Stimulated activated naive CD8-positive, alpha-beta T cell treated with anti-CD3 and anti-CD28 coated beads, Interleukin-15, Interleukin-2, amounts not matched to agents 100 ng/mL and 50 ng/mL, for 24 hours (primary cell): ENCODE results near the gene CELF6.

Experiments used
- H3K27ac Mint-ChIP-seq: one replicate; pipeline ENCODE4 v1.8.0; 2021; ENCODE audit warnings: mild to moderate bottlenecking, mixed read lengths
- H3K27me3 Mint-ChIP-seq: one replicate; pipeline ENCODE4 v1.8.0; 2021; ENCODE audit warnings: mixed read lengths
- H3K36me3 Mint-ChIP-seq: one replicate; pipeline ENCODE4 v1.8.0; 2021; ENCODE audit warnings: low read depth, mixed read lengths
- H3K4me1 Mint-ChIP-seq: one replicate; pipeline ENCODE4 v1.8.0; 2021; ENCODE audit warnings: low read depth, mixed read lengths
- H3K4me3 Mint-ChIP-seq: one replicate; pipeline ENCODE4 v1.8.0; 2021; ENCODE audit warnings: mild to moderate bottlenecking, mixed read lengths
- H3K9me3 Mint-ChIP-seq: one replicate; pipeline ENCODE4 v1.8.0; 2021; ENCODE audit warnings: mixed read lengths

Gene CELF6

DNA sequence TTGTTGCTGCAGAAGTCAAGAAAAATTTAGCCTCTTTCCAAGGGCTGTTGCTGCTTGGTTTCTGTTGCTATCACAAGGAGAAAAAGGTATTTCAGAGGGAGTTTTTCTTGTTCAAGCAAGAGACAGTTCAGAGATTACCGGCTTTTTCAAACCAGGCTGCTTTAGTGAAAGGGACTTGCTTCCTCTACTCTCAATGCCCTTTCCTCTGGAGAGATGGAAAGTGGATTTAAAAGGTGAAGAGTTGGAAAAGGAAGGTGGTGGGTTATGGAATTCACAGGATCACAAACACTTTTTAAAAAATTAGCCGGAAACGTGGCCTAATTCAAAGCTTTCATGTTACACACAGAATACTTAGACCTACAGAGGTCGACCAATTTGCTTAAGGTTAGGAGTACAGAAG is 48.7 kb downstream of the CELF6 start:
- Mint-ChIP-seq H3K36me3 (peaks cover 34% of the 10 kb centered on the region), H3K27me3 (no peaks in the 10 kb centered on the region), H3K9me3 (no peaks in the 10 kb centered on the region), H3K4me3 (peak overlapping the region; percentile 92), H3K4me1 (peaks cover 36% of the 10 kb centered on the region), H3K27ac (peak overlapping the region; percentile 87)

DNA sequence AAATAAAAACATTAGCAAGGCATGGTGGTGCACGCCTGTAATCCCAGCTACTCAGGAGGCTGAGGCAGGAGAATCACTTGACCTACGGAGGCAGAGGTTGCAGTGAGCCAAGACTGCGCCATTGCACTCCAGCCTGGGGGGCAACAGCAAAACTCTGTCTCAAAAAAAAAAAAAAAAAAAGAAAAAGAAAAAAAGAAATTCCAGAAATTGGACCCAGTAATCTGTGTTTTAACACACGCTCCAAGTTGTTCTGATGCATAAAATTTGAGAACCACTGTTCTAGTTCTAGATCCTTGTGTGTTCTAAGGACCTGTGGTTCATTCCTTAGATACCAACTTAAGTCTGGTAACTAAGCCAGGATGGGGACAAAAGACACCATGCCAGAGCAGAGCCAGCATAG is 50.2 kb downstream of the CELF6 start:
- no peaks in the 10 kb centered on the region for H3K27me3 Mint-ChIP-seq
- peaks cover 48% of the 10 kb centered on the region for H3K36me3 Mint-ChIP-seq
- H3K4me1 Mint-ChIP-seq = peaks cover 50% of the 10 kb centered on the region
- no peaks in the 10 kb centered on the region for H3K9me3 Mint-ChIP-seq
- H3K27ac Mint-ChIP-seq = no peak overlapping the region
- no peak overlapping the region for H3K4me3 Mint-ChIP-seq

DNA sequence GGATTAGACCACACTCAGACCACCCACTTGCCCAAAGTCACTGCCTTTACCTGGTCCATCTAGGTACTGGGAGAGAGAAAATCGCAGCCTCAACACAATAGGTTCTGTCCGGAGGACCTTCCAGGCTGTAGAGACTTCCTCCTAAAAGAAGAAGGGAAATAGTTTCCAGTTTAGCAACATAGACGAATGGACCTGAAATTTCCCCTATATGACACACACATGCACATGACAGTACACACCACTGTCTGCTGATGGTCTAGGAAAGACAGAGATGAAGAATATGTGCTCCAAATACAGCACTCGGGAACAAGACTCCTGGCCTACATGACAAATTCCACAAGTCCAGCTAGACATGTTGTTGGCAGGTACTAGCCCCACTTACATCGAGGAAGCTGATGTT is 54.9 kb downstream of the CELF6 start:
- Mint-ChIP-seq H3K36me3 (peaks cover 87% of the 10 kb centered on the region), H3K27ac (no peak overlapping the region), H3K4me1 (peaks cover 45% of the 10 kb centered on the region), H3K9me3 (no peaks in the 10 kb centered on the region), H3K4me3 (no peak overlapping the region), H3K27me3 (no peaks in the 10 kb centered on the region)

DNA sequence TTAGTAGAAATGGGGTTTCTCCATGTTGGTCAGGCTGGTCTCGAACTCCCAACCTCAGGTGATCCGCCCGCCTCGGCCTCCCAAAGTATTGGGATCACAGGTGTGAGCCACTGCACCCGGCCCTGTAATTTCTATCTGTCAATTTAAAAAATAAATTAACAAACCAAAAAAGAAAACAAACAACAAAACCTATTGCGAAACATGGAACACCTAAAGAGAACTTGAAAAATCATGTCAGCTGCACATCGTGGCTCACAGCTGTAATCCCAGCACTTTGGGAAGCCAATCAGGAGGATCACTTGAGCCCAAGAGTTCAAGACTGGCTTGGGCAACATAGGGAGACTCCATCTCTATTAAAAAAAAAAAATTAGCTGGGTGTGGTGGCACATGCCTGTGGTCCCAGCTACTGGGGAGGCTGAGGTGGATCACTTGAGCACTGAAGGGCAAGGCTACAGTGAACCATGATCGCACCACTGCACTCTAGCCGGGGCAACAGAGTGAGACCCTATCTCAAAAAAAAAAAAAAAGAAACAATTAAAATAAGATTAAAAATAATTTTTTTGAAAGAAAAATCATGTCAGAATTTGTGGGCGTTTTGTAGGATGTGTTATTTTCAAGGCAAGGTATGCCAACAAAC is 67.2 kb downstream of the CELF6 start:
- Mint-ChIP-seq H3K36me3 (peaks cover 75% of the 10 kb centered on the region), H3K27ac (no peak overlapping the region), H3K27me3 (no peaks in the 10 kb centered on the region), H3K9me3 (no peaks in the 10 kb centered on the region), H3K4me3 (no peak overlapping the region), H3K4me1 (no peaks in the 10 kb centered on the region)

DNA sequence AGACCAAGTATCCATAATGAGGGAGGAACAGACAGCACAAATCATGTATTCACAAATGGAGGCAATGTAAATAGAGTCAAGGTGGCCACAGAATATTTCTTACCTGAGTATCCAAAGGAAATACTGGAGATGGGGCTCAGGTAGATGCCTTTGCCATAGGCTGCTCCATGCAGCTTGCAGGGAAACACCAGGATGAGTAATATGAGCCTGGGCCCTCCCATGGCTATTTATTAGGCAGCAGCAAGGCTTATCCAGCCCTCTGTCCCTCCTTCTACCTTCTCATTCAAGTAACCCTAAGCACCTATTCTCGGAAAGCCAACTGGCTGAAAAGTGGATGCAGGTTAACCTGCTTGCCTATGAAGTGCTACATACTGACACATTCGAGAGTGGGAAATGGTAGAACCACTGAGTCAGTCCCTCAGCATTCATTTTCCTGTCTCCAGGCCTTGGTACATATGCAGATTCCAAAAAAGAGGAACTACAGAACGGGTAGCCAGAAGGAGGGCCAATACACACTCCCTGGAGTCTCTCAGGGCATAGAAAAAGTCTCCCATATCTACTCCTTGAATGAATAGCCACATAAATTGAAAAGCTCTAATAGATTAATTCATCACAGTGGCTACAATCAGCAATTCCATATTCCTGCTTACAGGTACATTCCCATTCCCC is 70.7 kb downstream of the CELF6 start:
- Mint-ChIP-seq H3K4me3 (no peak overlapping the region), H3K27ac (no peak overlapping the region), H3K4me1 (no peaks in the 10 kb centered on the region), H3K36me3 (peaks cover 57% of the 10 kb centered on the region), H3K9me3 (no peaks in the 10 kb centered on the region), H3K27me3 (no peaks in the 10 kb centered on the region)

DNA sequence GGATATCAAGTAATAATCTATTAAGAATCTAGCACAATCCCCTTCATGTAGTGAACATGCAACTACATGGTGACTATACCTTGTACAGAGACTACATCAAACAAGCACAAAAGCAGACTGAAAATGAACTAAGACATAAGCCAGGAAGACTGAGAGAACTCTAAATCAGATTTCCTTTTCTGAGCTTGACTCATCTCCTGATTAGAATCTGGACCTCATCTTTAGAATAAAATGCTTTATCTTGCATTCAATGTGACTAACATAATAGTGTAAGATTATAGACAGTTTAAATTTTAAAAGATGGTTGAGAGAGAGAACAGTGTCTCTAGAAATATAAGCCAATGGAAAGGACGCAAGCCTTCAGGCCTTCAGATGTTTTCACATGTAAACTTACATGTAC is 71.4 kb downstream of the CELF6 start:
- H3K4me3 Mint-ChIP-seq = no peak overlapping the region
- no peak overlapping the region for H3K27ac Mint-ChIP-seq
- H3K4me1 Mint-ChIP-seq = no peaks in the 10 kb centered on the region
- H3K27me3 Mint-ChIP-seq = no peaks in the 10 kb centered on the region
- H3K9me3 Mint-ChIP-seq = no peaks in the 10 kb centered on the region
- peaks cover 59% of the 10 kb centered on the region for H3K36me3 Mint-ChIP-seq

DNA sequence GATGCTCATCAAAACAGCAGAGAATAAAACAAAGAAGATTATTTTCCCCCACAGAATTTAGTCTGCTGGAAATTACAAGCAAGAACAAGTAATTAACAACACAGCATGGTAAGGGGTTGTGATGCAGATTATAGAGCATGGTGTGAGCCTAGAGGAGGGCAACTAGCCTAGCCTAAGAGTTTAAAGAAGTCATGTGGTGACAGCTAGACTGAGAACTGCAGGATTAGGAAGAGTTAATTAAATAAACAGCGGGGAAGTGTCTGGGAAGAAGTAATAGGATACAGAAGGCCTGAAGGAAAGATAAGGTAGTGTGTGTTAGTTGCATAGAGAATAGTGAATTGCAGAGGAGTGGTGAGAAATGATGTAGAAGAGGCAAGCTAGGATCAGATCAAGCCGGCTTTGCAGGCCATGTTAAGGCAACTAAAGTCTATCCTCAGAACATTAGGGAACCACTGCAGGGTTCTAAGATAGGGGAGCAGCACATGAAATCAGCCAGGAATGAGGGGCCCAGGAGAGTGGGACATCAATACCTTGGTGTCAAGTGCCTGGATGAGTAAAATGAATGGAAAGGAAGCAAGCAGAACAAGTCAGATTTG is 77.1 kb downstream of the CELF6 start:
- Mint-ChIP-seq H3K27me3 (no peaks in the 10 kb centered on the region), H3K36me3 (peaks cover 58% of the 10 kb centered on the region), H3K27ac (no peak overlapping the region), H3K9me3 (no peaks in the 10 kb centered on the region), H3K4me1 (peaks cover 19% of the 10 kb centered on the region), H3K4me3 (no peak overlapping the region)

DNA sequence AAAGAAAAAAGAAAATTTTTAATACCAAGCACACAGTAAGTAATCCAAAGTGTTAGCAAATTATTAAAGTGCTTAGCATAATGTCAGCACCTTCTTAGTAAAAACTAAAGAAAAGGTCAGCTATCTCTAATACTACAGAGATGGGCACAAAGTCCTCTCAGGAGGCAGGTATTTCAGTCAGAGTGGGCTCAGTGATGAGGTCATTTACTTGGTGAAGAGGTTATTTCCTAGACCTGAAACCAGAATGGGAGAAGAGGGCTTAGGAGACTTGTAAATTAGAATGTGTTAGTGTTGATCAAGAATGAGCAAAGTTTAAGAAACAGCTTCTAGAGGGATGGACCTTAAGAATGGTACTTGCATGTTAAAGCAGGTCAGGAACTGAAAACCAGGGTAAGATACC is 80.3 kb downstream of the CELF6 start:
- Mint-ChIP-seq H3K9me3 (no peaks in the 10 kb centered on the region), H3K4me3 (no peak overlapping the region), H3K27ac (peak overlapping the region; percentile 17), H3K27me3 (peaks cover 3% of the 10 kb centered on the region), H3K36me3 (peaks cover 53% of the 10 kb centered on the region), H3K4me1 (peaks cover 37% of the 10 kb centered on the region)

DNA sequence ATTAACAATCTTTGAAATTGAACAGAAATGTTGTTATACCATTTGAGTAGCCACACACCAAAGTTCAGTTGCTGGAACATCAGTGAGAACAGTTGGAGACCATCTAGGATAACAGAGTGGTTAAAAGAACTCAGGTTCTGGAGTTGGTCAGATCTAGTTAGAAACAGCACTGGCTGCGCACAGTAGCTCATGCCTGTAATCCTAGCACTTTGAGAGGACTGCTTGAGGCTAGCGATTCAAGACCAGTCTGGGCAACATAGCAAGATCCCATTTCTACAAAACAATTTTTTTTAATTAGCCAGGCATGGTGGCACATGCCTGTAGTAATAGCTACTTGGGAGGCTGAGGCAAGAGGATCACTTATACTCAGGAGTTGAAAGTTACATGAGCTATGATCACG is 81.4 kb downstream of the CELF6 start:
- Mint-ChIP-seq H3K27ac (peak overlapping the region; percentile 61), H3K4me1 (peaks cover 37% of the 10 kb centered on the region), H3K27me3 (peaks cover 3% of the 10 kb centered on the region), H3K4me3 (no peak overlapping the region), H3K9me3 (no peaks in the 10 kb centered on the region), H3K36me3 (peaks cover 42% of the 10 kb centered on the region)

DNA sequence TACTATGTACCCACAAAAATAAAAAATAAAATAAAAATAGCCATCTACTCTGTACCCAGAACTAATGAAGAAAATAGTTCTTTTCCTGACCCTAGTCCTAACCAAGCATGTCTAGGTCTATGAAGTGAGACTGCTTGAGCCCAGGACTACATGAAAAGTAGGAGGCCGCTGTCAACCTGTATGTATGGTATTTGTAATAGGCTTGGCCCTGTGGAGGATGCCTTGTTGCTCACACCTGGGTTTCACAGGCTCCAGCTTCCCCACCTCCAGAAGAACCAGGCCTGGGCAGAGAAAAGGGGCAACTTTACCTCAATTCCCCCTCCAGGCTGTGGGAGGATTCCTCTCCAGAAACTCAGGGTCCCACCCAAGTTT is 82.1 kb downstream of the CELF6 start:
- H3K27ac Mint-ChIP-seq = peak overlapping the region; percentile 99
- no peaks in the 10 kb centered on the region for H3K9me3 Mint-ChIP-seq
- H3K36me3 Mint-ChIP-seq = peaks cover 37% of the 10 kb centered on the region
- peaks cover 40% of the 10 kb centered on the region for H3K4me1 Mint-ChIP-seq
- peaks cover 3% of the 10 kb centered on the region for H3K27me3 Mint-ChIP-seq
- peak overlapping the region; percentile 83 for H3K4me3 Mint-ChIP-seq

DNA sequence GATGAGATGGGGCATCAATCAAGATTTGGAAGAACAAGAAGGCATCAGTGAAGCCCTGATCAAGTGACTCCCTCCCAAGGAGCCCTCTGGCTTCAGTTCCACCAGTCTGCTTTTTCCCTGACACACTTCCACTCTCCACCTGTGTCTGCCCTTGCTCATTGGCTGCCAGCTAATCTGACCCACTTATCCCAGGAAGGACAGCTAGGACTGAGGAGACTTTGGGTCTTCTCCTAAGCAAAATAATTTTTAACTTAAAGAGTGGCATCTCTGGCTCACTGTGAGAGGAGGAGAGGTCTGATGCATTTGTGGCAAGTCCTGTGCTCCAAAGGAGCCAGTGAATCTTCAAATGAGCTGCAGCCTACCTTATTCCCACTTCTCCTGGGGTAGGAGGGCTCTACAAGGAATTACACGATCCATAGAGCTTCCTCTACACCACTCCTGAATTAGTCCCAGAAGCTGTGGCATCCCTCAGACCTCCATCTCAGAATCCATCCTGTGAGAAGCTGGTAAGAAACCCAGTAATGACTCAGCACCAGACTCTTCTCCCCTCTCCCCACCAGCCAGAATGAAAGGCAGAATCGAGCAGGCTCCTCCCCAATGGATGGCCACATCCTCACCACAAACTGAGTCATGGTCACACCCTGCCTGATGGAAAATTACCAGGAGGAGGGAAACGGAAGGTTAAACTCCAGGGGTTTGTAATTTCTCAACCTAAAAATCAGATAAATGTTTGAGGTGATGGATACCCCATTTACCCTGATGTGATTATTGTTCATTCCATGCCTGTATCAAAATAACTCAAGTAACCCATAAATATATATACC is 82.7 kb downstream of the CELF6 start:
- Mint-ChIP-seq H3K4me3 (peak overlapping the region; percentile 83), H3K4me1 (peaks cover 46% of the 10 kb centered on the region), H3K36me3 (peaks cover 31% of the 10 kb centered on the region), H3K27me3 (peaks cover 3% of the 10 kb centered on the region), H3K9me3 (no peaks in the 10 kb centered on the region), H3K27ac (peak overlapping the region; percentile 99)

DNA sequence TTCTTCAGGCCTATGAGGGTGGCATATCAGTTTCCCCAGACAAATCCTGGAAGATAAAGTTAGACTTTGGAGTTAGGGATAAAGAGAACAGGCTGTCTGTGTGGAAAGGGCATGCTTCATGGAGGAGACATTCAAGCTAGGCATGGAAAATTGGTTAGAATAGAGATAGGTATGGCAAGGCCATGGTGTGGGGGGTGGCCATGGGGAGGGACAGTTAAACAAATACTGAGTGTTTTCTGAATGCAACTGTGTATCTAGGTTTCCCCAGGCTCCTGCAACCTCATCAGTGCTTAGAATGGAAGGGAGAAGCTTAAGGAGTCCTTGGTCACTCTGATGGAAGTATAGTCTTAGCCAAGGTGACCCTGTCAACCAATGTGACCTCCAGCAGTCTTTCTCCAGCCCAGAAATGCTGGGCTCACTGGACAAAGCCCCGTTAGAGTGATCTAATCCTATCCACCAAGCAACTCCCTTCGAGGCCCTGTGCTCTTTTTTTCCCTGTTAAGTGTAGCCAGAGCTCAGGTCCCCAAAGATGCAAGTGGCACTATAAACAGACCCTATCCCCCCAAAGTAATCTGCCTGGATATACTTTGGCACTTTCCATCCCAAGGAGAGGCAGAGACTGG is 83.5 kb downstream of the CELF6 start:
- Mint-ChIP-seq H3K27ac (peak overlapping the region; percentile 99), H3K9me3 (no peaks in the 10 kb centered on the region), H3K4me3 (peak overlapping the region; percentile 83), H3K27me3 (peaks cover 3% of the 10 kb centered on the region), H3K36me3 (peaks cover 26% of the 10 kb centered on the region), H3K4me1 (peaks cover 54% of the 10 kb centered on the region)

DNA sequence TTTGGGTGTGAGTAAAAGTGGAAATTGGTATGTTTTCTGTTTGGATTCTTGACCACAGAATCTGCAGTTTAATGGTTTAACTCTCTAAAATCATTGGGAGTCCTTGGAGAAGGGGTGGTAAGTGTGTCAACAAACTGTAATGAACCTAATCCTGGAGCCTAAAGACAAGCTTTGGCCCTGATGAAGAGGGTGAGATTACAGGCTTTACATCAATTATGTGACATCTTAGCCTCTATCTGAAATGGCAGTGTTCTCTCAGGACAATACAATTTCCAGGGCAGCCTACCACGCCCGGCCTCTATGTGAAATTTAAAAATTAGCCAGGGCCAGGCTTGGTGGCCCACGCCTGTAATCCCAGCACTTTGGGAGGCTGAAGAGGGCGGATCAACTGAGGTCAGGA is 84.7 kb downstream of the CELF6 start:
- H3K27ac Mint-ChIP-seq = peak overlapping the region; percentile 12
- no peak overlapping the region for H3K4me3 Mint-ChIP-seq
- peaks cover 3% of the 10 kb centered on the region for H3K27me3 Mint-ChIP-seq
- H3K36me3 Mint-ChIP-seq = peaks cover 21% of the 10 kb centered on the region
- H3K4me1 Mint-ChIP-seq = peaks cover 54% of the 10 kb centered on the region
- no peaks in the 10 kb centered on the region for H3K9me3 Mint-ChIP-seq
